Ovary (tissue), 3 donors: ENCODE measurements around the gene LRPPRC.

ENCODE experiments used
- EP300 ChIP-seq: sonication (generic); formaldehyde crosslinking; IDR thresholded peaks from one replicate; pipeline ENCODE4 v1.6.1; 2017; ENCODE audit warnings: antibody characterized with exemption
- TF ChIP-seq, protein P1 (sequence below), 3 donors: fragments of 450-650 bp in 2 of 3; fragments of 200-600 bp in 1 of 3; IDR thresholded peaks; one replicate each; pipeline versions ENCODE4 v1.5.1 to v1.8.0; 2016 to 2022; ENCODE audit warnings: antibody characterized with exemption in 3 of 3, mild to moderate bottlenecking in 1 of 3
- donor health status: DM: no; HTN: no; CAD: no.

DNA sequence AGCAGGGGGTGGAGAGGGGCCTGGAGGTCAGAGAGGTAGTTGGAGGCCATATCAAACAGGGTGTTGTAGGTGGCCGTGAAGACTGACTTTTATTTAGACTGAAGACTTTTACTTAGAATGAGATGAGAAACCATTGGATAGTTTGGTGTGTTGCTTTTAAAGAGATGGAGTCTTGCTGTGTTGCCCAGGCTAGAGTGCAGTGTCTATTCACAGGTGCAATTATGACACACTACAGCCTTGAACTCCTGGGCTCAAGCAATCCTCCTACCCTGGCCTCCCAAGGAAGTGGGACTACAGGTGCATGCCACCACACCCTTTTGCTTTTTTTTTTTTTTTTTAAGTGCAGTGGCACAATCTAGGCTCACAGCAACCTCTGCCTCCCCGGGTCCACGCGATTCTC, 2.5 kb upstream of the LRPPRC start:
- TF ChIP-seq EP300 = no peak
- TF ChIP-seq, protein P1, sequence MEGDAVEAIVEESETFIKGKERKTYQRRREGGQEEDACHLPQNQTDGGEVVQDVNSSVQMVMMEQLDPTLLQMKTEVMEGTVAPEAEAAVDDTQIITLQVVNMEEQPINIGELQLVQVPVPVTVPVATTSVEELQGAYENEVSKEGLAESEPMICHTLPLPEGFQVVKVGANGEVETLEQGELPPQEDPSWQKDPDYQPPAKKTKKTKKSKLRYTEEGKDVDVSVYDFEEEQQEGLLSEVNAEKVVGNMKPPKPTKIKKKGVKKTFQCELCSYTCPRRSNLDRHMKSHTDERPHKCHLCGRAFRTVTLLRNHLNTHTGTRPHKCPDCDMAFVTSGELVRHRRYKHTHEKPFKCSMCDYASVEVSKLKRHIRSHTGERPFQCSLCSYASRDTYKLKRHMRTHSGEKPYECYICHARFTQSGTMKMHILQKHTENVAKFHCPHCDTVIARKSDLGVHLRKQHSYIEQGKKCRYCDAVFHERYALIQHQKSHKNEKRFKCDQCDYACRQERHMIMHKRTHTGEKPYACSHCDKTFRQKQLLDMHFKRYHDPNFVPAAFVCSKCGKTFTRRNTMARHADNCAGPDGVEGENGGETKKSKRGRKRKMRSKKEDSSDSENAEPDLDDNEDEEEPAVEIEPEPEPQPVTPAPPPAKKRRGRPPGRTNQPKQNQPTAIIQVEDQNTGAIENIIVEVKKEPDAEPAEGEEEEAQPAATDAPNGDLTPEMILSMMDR (IDR thresholded peaks at IDR 0.05) = no peak
